Measurements from ENCODE around the gene ERGIC1.

DNA sequence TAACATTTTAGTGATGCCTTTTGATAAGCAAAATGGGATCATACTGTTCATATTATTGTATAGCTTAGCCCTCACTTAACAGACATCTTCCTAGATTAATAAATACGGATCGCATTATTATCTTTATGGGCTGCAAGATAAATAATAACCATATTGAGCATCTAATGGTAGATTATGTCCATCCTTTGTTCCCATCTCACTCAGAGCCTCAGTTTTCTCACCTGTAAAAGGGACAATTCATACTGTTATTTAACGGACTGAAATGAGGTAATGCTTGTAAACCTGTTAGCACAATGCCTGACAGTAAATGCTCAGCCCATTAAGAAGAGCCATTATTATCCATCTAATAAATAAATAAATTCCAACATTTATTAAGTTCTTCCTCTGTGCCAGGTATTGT is 122.2 kb downstream of the ERGIC1 start:
- TF ChIP-seq NFXL1 (IDR thresholded peaks at IDR 0.05; ENCODE audit: borderline replicate concordance) = no peak
- TF ChIP-seq SMARCA5 (IDR thresholded peaks at IDR 0.05) = no peak
- no peak for TF ChIP-seq POLR2A (IDR thresholded peaks at IDR 0.05; ENCODE audit: low read depth, low read length)
- TF ChIP-seq, protein P1, sequence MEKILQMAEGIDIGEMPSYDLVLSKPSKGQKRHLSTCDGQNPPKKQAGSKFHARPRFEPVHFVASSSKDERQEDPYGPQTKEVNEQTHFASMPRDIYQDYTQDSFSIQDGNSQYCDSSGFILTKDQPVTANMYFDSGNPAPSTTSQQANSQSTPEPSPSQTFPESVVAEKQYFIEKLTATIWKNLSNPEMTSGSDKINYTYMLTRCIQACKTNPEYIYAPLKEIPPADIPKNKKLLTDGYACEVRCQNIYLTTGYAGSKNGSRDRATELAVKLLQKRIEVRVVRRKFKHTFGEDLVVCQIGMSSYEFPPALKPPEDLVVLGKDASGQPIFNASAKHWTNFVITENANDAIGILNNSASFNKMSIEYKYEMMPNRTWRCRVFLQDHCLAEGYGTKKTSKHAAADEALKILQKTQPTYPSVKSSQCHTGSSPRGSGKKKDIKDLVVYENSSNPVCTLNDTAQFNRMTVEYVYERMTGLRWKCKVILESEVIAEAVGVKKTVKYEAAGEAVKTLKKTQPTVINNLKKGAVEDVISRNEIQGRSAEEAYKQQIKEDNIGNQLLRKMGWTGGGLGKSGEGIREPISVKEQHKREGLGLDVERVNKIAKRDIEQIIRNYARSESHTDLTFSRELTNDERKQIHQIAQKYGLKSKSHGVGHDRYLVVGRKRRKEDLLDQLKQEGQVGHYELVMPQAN (conservative IDR thresholded peaks at IDR 0.05) = no peak
- TF ChIP-seq, protein P2, sequence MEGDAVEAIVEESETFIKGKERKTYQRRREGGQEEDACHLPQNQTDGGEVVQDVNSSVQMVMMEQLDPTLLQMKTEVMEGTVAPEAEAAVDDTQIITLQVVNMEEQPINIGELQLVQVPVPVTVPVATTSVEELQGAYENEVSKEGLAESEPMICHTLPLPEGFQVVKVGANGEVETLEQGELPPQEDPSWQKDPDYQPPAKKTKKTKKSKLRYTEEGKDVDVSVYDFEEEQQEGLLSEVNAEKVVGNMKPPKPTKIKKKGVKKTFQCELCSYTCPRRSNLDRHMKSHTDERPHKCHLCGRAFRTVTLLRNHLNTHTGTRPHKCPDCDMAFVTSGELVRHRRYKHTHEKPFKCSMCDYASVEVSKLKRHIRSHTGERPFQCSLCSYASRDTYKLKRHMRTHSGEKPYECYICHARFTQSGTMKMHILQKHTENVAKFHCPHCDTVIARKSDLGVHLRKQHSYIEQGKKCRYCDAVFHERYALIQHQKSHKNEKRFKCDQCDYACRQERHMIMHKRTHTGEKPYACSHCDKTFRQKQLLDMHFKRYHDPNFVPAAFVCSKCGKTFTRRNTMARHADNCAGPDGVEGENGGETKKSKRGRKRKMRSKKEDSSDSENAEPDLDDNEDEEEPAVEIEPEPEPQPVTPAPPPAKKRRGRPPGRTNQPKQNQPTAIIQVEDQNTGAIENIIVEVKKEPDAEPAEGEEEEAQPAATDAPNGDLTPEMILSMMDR (IDR thresholded peaks at IDR 0.05 in 2 of 3, conservative IDR thresholded peaks at IDR 0.05 in 1 of 3; ENCODE audit: control insufficient read depth in 2 of 3, extremely low read depth in 1 of 3, insufficient read depth in 1 of 3, low read depth in 3 of 3, low read length in 3 of 3) = no peak
- TF ChIP-seq, protein P3, sequence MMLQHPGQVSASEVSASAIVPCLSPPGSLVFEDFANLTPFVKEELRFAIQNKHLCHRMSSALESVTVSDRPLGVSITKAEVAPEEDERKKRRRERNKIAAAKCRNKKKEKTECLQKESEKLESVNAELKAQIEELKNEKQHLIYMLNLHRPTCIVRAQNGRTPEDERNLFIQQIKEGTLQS (IDR thresholded peaks at IDR 0.05; ENCODE audit: borderline replicate concordance, extremely low read depth, low read depth, low read length) = no peak
- TF ChIP-seq HDGF (IDR thresholded peaks at IDR 0.05) = no peak
- no peak for TF ChIP-seq POLR2AphosphoS5 (IDR thresholded peaks at IDR 0.05; ENCODE audit: low read length)
- TF ChIP-seq YY1 (IDR thresholded peaks at IDR 0.05; ENCODE audit: low read depth, low read length) = no peak
- TF ChIP-seq, protein P4, sequence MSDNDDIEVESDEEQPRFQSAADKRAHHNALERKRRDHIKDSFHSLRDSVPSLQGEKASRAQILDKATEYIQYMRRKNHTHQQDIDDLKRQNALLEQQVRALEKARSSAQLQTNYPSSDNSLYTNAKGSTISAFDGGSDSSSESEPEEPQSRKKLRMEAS (IDR thresholded peaks at IDR 0.05; ENCODE audit: low read depth, low read length) = no peak
- TF ChIP-seq EP300 (IDR thresholded peaks at IDR 0.05; ENCODE audit: borderline replicate concordance in 1 of 2, control insufficient read depth in 1 of 2, low read depth in 2 of 2, low read length in 2 of 2) = no peak
